Transverse colon (tissue), 4 donors: Measurements from ENCODE around the gene SPTB.

ENCODE experiments used
- POLR2AphosphoS5 ChIP-seq, 3 donors: sonication (generic); formaldehyde crosslinking; IDR thresholded peaks; one replicate each; pipeline ENCODE4 v1.6.1; 2016; ENCODE audit warnings: antibody characterized with exemption in 3 of 3
- TF ChIP-seq, protein P1 (sequence below), 5 experiments: fragments of 200-600 bp in 3 of 5; fragments of 450-650 bp in 2 of 5; sonication (generic) in 3 of 5; IDR thresholded peaks; 1 replicate in 2 of 5; 2 replicates in 3 of 5; pipeline ENCODE4 v1.5.1; 2016 to 2017; ENCODE audit warnings: antibody characterized with exemption in 5 of 5, inconsistent platforms in 3 of 5, mild to moderate bottlenecking in 2 of 5, moderate library complexity in 1 of 5

DNA sequence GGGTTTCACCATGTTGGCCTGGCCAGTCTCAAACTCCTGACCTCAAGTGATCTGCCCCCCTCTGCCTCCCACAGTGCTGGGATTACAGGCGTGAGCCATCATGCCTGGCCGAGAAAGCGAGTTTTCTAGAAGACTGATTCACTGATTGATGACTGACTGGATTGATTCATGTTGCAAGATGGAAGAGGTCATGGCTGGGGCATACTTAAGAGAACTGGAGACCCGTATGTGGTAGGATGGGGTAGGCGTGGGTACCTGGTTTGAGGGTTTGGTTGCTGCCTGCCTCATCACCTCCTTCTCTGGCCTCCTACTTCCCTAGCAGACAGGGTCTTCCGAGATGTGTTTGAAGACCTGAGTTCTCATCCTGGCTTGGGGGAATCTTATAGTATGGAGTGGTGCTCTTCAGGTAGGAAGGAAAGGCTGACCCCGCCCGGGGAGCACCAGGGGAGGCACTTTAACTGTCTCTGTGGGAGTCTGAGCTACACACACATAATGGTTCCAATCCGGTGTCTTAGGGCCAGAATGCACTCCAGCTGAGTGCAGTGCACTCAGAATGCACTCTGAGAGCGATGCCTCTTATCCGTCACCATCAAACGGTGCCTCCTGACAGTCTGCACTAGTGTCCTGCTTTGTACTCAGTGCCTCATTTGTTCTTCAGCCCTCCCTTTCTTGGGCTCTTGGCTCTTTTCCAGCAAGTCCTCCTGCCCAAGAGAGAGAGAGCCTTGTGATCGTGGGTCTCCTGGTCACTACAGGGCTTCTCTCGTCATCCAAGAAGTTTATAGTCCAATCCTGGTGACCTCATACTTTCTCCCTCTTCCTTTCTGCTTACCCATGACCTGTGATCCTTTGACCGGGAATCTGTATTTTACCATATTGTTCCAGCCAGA lies 155.8 kb downstream of the SPTB start:
- TF ChIP-seq, protein P1, sequence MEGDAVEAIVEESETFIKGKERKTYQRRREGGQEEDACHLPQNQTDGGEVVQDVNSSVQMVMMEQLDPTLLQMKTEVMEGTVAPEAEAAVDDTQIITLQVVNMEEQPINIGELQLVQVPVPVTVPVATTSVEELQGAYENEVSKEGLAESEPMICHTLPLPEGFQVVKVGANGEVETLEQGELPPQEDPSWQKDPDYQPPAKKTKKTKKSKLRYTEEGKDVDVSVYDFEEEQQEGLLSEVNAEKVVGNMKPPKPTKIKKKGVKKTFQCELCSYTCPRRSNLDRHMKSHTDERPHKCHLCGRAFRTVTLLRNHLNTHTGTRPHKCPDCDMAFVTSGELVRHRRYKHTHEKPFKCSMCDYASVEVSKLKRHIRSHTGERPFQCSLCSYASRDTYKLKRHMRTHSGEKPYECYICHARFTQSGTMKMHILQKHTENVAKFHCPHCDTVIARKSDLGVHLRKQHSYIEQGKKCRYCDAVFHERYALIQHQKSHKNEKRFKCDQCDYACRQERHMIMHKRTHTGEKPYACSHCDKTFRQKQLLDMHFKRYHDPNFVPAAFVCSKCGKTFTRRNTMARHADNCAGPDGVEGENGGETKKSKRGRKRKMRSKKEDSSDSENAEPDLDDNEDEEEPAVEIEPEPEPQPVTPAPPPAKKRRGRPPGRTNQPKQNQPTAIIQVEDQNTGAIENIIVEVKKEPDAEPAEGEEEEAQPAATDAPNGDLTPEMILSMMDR (IDR thresholded peaks at IDR 0.05): no peak
- TF ChIP-seq POLR2AphosphoS5 (IDR thresholded peaks at IDR 0.05): no peak
